SIG-M5 (cell line): ENCODE measurements around the gene IMP3.

Experiments
- DNase-seq: peaks from one replicate; lab custom pipeline; 2025; lab: John Stamatoyannopoulos, UW

Gene IMP3

DNA sequence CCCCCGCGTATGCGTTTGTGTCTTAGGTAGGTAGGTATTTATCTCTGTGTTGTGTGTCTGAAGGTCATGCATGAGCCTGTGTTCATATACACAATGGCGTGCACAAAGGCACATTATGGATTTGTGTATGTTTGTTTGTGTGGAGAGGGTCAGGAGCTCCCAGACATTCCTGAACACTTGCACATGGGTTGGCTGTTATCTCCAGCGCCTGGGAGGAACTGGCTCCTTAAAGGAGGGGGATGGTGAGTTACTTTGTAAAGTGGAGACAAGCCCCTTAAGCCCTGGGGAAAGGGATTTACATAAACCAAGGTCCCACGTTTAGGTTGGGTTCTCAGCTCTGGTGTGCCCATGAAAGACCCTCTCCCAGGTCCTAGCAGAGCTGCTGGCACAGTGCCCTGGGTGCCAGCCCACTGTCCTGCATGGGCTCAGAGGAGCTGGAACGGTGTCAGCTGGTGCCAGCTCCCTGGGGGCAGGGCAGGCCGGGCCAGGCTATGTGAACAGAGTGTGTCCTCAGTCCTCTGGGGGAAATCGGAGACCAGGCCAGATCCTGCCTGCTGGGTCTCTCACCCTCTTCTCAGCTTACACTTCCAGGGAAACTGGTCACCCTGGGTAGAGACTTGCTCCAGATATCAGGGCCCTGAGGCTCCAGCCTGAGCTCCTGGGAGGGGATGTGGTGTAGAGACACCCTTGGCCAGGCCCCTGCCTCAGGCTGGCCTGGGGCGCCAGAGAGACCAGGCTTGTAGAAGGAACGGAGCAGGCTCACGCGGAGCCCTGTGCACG is 32.8 kb upstream of the IMP3 start:
- no peak for DNase-seq

GRCh38 chr15:75671730-75672602 is 31.9 kb upstream of the IMP3 start:
- DNase-seq: no peak

DNA sequence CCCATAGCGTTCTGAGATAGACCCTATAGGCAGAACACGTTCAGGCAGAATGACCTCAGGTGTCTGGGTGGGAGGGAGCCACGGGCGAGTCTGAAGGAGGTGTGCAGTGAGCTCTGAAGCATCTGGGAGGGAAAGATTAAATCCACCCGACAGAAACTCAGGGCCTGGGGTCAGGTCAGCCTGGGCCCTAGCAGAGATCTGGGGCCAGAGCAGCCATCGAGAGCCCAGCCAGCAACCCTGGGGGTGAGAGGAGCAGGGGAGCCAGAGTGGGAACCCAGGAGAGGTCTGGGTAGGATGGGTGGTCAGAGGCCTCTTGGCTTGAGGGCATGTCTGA is 29.8 kb upstream of the IMP3 start:
- no peak for DNase-seq

GRCh38 chr15:75669191-75669878 is 29.3 kb upstream of the IMP3 start:
- no peak for DNase-seq

DNA sequence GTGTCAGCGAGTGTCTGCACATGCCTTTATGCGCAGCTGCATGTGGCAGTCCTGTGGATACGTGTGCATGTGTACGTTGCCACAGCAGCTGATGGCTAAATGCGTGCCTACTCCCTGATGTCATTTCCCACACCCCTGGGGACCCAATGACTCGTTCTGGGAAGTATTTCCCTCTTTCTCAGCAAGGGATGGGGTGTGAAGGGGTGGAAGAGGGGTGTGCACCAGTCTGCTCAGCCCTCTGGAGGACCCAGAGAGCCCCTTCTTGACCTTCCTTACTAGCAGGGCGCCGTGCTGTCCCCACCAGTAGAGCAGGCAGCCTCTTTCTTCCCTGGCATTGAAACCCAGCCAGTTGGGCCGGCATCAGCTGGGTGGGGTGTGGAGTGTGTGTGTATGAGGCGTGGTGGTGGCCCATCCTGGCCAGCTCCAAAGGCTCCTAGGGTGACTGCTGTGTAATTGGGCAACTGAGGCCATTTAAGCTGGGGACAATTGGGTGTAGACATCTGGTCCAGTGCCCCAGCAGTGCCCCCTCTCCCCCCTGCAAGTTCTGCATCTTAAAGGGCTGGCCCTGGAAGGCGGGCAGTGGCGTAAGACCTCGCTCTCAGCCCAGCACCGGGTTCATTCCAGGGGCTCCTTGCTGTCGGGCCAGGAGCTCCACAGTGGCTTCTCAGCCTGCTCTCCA is 26.9 kb upstream of the IMP3 start:
- DNase-seq: no peak

DNA sequence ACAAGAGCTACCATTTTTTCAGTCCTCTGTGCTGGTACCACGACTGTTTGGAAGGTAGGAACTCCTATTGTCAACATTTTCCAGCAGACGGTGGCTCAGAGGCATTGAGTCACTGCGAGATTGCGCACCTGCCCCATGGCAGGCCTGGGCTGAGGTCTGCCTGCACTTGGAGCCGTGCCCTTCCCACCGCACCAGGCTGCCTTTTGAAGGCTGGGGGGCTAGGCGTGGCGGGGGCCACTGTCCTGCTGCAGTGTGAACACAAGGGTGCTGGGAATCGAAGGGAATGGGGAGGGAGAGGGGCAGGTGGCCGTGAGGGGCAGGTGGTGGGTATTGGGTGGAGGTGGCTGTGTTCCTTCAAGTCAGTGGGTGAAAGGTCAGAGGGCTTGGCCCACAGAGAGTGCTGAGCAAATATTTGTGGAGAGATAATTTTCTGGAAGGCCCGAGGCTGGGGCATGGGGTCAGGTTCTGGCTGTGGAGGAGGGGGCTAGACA is 24.0 kb upstream of the IMP3 start:
- no peak for DNase-seq

DNA sequence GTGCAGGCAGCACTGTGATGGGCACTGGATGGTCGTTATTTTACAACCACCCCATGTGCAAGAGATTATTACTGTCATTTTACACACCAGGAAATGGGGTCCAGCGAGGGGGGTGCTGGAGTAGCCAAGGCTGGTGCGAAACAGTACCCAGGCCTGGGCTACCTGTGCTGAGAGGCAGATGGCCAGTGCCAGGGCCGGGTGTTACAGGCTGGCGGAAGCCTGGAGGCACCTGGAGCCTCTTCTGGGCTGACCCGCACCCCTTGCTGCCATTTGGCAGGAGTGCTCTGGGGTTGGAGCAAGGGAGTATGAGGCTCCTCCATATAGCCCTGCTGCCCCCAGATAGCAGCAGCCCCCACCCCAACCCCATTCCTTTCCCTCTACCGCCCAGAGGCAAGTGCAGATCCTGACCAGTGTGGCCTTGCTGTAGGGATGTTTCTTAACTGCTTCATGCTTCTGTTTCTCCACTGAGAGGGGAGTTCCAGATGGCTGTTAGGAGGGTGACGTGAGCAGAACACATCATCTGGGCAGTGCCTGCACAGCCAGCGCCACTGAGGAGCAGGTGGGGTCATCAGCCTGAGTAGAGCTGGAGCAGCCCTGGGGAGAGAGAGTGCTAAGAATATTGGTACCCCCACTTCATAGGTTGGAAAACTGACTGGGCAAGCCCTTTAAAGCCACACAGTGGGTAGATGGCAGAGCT is 22.9 kb upstream of the IMP3 start:
- DNase-seq: no peak

DNA sequence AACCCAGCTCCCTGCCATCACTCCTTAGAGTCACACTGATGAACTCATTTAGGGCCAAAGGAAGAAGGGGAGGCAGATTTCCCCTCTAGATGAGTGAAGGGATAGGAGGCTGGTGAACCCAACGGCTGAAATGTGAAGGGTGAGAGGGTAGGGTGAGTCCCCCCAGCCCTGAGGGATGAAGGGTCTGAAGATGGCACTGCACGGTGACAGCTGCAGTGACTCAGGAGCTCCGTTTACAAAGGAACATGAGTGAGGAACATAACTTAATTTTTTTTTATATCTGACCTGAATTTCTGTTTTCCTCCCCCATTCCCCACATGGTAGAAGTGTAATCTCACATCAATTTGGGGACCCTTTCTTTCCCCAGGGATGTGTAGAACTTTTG is 21.7 kb upstream of the IMP3 start:
- no peak for DNase-seq

DNA sequence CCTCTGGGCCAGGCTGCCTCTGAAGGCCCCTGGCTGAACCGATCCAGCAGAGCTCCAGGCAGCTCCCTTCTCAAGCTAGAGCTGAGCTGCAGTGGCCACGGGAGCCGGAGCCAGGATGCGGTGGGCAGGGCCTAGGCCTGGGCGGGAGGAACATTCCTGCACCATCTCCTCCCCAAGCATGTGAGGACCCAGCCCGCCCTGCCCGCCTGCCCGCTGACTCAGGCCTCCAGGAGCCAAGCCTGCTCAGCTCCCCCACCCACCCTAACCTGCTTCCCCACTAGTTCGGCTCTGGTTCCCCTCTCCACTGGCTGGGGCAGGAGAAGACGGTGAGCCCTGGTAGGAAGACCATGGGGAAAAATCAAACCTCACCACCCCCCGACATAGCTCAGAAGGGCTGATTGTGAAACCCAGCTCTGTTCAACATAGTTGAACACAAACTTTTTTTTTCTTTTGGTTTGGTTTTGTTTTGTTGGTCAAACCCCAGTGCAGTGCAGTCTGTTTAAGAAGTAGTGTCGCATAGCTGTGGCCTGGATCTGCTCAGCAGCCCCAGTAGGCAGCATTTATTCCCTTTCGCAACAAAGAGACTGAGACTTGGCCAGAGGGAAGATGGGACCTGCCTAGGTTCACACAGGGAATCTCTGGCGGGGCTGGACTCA is 21.2 kb upstream of the IMP3 start:
- no peak for DNase-seq

DNA sequence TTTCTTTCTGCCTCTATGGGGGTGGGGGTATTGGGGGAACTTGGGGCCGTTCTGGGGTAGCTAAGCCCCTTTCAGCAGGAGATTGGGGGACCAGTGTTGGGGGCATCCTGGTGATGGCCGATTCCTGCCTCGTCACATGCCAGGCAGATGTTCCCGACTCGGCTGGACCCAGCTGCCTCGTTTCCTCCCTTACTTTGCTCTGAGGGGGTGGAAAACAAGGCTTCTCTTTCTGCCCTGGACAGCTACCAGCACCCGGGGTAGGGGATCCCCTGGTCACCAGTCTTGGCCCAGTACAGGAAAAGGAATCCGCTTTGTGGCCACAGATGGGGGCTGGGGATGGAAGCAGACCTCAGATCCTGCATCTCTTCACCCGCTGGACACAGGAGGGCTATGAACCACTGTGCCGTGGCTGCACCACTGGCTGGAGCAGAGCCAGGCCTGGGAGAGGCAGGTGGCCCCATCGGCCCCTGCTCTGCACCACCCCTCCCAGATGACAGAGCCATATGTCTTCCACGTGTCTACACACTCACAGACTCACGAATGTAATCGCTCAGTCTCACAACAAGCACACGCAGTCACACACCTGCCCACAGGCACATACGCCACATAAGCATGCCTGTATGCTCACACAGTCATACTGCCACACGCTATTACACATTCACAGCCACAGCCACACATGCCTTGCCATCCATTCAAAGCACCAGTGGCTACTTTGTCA is 20.1 kb upstream of the IMP3 start:
- DNase-seq: no peak

- no peak for DNase-seq
Measured at GRCh38 chr15:75659141-75659771, 19.2 kb upstream of the IMP3 start.

- DNase-seq: no peak
Measured at GRCh38 chr15:75656813-75657212, 16.8 kb upstream of the IMP3 start.

DNA sequence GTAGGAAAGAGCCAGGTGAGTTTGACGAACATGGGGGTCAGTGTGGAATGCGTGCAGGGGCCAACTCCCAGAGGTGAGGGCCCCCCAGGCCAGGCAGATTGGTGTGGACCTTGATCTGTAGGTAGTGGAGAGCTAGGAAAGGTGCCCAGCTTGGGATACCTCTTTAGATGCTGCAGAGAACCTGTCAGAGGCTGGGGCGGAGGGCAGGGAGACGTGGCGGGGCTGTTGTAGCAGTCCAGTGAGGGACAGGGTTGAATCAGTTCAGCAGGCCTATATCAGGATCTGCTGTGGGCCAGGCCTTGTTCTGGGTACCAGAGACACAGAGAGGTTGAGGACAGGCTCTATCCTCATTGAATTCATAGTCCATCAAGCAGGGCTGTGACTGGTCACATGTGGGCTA is 16.3 kb upstream of the IMP3 start:
- DNase-seq: no peak

DNA sequence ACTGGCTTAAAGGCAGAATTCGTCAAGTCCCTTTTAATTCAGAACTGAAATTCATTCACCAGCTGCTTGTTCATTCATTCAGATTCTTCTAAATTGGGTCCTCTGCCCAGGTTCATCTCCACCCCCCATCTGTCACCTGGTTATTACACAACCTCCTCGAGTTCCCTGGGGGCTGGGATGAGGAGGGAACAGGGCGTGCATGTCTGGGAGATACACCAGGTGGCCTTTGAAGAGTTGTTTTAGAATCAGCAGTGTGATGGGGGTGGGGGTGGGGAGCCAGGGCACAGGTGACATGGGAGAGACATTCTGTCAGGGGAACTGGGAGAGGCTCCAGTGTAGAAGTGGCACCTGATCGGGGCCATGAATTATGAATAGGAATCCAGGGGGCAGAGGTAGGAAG is 15.9 kb upstream of the IMP3 start:
- DNase-seq: no peak

GRCh38 chr15:75654201-75654907 is 14.3 kb upstream of the IMP3 start:
- no peak for DNase-seq

GRCh38 chr15:75653347-75653913 is 13.4 kb upstream of the IMP3 start:
- no peak for DNase-seq

GRCh38 chr15:75651810-75652543 is 12.0 kb upstream of the IMP3 start:
- no peak for DNase-seq
